ENCODE results near the gene CRTC1.
"Not testable (repeated sequence)": the region's sequence is repeated elsewhere in the genome, so short reads cannot be mapped to it uniquely, and the experiment has no call there.

The CRTC1 gene

DNA sequence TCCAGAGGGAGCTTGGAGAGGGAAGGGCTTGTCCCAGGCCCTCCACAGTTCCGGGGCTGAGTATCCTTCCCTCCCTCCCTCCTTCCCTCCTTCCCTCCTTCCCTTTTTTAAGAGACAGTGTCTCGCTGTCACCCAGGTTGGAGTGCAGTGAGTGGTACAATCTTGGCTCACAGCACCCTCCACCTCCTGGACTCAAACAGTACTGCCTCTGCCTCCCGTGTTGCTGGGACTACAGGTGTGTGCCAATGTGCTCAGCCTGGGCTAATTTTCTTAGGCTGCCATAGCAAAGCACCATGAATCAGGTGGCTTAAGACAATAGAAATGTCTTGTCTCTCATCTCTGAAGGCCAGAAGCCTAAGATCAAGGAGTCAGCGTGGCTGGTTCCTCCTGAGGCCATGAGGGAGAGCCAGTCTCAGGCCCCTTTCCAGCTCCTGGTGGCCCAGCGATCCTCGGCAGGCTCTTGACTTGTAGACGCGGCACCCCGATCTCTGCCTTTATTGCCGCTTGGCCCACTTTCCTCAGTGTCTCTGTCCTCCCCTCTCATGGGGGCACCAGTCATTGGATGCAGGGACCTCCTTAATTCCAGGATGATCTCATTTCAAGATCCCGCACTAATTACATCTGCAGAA, 47.5 kb downstream of the CRTC1 start:
- DNase-seq (ENCODE audit: low spot score): no peak

DNA sequence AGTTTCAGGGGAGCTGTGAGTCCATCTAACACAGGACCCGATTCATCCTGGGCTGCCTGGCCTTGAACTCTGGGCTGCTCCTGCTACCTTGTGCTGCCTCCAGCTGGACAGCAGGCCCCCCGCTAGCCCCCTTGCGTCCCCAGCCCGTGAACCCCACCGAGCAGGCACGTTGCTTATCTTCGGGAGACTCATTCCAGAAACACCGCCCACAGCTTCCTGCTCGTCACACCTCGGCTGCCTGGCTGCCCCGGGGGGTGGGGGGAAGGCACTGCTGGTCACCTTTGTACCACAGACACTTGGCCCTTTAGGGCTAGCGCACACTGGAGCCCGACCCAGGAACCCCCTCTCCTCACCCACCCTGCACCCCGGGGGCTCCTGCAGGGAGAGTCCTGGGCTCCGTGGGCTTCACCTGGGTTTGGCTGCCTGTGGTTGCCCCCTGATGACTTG, 48.1 kb downstream of the CRTC1 start:
- no peak for DNase-seq (ENCODE audit: low spot score)

GRCh38 chr19:18733196-18733647, 49.7 kb downstream of the CRTC1 start:
- DNase-seq (ENCODE audit: low spot score): no peak

DNA sequence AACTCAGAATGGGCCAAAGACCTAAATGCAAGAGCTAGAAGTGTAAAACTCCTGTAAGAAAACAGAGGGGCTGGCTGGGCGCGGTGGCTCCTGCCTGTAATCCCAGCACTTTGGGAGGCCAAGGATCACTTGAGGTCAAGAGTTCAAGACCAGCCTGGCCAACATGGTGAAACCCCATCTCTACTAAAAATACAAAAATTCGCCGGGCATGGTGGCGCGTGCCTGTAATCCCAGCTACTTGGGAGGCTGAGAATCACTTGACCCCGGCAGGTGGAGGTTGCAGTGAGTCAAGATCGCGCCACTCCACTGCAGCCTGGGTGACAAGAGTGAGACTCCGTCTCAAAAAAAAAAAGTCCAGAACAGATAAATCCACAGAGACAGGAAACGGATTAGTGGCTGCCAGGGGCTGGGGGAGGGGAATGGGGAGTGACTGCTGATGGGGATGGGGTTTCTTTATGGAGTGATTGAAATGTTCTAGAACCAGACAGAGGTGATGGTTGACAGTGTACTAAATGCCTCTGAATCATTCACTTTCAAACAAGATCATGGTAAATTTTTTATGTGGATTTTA, 50.4 kb downstream of the CRTC1 start:
- DNase-seq (ENCODE audit: low spot score): not testable (repeated sequence)

GRCh38 chr19:18735324-18735723, 51.8 kb downstream of the CRTC1 start:
- no peak for DNase-seq (ENCODE audit: low spot score)

DNA sequence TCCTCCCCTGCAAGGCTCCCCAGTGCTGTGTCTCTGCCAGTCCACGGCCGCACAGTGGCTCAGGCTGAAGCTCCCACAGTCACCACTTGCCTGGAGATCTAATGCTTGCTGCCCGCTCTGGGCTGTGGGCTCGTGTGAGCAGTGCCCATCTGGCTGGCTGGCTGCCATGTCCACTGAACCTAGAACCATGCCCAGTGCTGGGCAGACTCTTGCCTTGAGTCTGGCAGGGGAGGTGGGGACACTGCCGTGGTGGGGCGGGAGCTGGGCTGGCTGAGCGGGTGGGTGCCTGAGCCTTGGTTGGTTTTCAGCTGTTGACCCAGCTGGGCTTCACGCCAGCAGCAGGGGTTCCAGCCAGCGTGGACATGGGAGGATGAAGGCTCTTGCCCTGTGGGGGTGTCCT, 52.3 kb downstream of the CRTC1 start:
- DNase-seq (ENCODE audit: low spot score): no peak

- no peak for DNase-seq (ENCODE audit: low spot score)
Observed at GRCh38 chr19:18736415-18737336, 53.2 kb downstream of the CRTC1 start.

DNA sequence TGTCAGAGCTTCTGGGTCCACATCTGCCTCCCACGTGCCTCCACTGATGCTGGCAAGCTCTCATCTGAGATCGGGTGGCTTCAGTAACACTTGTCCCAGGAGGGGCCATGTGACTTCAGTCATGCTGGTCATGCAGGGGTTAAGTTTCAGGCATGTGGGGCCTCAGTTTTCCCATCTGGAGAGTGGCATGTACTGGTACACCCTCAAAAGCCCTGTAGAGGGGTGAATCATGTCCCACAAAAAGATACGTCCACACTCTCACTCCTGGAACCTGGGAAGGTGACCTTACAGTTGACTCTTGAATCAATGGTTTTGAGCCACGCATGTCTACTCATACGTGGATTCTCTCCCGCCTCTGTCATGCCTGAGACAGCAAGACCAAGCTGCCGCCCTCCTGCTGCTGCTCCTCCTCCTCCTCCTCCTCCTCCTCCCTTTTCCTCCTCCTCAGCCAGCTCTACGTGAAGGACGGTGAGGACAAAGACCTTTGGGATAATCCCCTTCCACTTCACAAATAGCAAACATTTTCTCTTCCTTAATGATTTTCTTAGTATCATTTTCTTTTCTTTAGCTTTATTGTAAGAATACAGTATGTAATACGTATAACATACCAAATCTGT, 54.0 kb downstream of the CRTC1 start:
- no peak for DNase-seq (ENCODE audit: low spot score)

- DNase-seq (ENCODE audit: low spot score): no peak
Observed at GRCh38 chr19:18737954-18738351, 54.5 kb downstream of the CRTC1 start.

DNA sequence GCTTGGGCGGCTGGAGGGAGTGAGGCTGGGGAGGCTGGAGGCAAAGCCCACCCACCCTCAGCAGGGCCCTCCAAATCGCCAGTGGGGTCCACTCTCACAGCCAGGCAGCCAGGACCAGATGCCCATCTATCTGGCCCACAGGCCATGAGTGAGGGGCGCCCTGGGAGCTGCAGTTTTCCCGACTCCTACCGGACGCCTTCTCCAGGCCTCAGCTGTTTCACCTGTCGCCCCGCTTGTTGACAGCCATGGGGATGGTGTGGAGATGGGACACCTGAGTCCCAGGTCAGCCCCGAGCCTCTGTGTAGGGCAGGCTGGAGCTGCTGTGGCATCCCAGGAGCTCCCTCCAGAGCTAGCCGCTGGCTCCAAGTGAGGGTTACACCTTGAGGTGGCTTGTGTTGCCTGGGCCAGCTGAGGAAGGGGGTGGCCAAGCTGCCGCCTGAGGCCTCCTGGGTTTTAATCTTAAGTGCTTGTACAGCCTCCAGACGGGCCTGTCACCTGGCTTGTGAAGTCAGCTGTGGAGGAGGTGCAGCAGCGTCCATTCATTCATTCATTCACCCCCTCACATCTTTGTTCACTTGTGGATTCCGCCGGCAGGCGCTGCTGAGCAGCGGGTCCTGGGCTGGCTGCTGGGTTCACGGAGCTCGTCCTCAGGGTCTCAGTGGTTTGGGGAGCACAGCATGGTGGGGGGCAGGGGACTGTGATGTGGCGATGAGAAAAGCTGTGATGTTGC, 55.6 kb downstream of the CRTC1 start:
- no peak for DNase-seq (ENCODE audit: low spot score)

DNA sequence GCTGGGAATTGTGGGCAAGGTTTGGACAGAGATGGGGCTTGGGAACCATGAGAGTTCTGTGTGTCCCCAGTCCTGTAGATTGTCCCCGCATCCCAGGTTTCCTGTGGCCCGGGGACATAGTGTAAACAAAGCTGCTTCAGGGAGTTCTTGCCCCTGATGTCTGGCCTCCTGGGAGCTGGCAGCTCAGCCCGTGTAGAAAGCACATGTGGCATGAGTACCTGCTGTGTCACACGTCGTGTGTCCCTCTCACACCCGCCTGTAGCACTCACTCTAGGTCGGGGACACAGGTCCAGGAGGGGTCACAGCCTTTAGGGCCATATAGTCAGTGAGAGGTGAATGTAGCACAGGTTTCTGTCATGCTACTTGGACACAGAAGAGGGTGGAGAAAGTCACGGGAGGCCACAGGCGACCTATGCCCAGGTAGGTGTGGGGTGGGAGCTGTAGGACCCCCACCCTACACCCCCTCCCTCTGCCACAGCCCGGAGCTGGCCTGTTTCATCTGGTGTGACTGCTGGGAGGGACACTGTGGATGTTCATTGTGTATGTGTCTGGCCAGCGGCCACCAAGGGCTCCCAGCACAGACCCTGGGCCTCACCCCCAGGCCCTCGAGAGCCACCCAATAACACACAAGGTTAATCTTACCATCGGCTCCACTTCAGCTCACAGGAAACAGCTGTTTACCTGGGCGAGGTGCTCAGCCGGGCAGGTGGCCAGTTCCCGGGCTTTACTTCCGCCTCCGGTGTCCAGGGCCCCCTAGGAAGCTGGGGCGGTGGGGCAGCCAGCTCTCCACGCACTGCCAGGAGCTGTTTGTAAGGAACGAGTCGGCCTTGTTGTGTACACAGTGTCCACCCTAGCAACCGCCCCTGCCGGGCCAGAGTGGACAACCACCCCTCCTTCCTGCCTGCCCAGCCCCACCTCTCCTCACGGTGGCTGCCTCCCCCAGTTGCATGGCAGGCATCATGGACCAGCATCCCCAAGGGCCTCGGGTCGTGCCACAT, 57.9 kb downstream of the CRTC1 start:
- DNase-seq (ENCODE audit: low spot score): no peak

DNA sequence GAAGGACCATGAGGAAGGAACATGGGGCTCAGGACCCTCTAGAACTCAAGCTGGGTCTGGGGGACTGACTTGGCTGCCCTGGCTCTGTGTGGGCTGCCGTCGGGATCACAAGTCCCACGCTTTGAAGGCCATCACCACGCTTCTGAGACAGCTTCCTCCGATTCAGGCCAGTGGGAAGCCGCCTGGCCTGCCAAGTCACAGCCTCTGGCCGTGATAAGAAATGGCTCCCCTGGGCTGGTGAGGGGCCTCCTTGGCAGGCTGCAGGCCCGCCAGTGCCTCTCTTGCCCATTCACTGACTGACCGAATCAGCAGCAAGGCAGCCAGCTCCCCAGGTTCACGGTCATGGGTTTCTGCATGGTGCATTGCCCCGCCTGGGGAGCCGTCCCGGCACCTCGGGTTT, 58.8 kb downstream of the CRTC1 start:
- no peak for DNase-seq (ENCODE audit: low spot score)

- DNase-seq (ENCODE audit: low spot score): no peak
Observed at GRCh38 chr19:18742838-18743783, 59.6 kb downstream of the CRTC1 start.

DNA sequence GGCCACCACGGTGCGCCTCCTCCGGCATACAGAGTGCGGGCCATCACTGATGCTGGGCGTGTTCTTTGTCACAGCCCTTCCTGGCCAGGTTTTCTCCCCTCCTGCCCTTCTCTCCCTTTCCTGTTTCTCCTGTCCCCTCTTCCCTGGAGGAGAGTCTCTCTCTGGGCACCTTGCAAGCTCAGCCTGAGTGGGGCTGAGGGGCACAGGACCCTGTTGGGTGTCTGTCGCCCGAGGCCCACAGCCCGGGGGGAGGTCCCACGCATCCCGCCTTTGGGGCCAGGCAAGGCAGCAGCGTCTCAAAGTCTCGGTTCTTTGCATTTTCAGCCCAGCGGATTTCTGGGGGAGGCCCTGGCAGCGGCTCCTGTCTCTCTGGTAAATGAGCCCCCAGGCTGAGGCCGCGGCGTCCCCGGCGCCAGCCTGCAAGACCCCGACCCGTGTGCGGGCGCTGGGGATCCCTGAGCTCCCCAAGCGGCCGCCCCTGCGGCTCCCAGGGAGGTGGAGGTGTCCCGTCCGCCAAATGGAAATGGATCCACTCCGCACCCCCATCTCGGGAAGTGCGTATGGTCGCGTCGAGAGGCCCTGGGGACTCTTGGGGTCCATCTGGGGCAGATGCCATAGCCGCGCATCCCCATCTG, 60.4 kb downstream of the CRTC1 start:
- no peak for DNase-seq (ENCODE audit: low spot score)

DNA sequence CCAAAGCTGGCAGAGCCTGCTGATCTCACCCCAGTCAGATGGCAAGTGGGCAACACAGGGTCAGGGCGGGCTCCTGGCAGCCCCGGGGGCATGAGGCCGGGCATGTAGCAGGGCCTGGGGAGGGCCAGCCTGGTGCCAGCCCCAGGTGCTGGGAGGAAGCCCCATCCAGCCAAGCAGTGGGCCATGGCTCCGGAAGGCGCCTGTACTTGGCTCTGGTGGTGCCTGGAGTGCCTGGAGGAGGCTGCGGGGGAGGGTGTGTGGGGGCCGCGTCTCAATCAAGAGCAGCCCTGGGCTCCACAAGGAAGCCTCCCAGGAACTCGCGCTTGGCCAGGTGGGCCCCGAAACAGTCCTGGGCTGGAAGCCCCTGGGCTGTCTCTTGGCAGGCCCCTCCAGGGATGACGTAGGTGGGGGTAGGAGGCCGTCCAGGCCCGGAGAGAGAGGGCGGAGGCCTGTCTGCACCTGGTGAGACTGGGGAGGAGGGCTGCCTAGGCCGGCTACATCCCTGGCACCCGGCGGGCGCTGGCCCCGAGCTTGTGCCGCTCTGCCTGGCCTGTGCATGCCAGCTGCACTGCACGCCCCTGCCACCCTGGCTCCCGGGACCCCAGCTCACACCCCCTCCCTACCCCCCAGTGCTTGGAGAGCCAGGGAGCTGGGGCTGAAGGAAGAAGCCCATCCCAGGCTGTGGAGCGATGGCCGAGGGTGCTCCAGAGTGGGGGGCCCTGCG, 61.7 kb downstream of the CRTC1 start:
- no peak for DNase-seq (ENCODE audit: low spot score)

DNA sequence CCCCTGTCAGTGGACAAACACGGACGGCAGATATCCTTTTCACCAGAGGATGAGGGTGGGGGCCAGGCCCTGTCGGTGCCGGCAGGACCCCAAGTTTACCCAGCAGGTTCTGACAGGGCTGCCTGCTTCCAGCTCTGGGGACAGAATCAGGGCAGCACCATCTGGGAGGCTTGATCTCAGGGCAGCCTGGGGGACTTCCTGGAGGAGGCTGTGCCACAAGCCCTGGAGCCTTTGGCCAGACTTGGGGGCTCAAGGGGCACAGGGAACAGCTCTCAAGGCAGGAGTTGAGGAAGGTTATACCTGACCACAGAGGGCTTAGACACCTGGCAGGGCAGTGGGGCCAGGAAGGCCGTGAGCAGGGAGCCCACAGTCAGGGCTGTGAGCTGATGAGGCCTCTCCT, 62.5 kb downstream of the CRTC1 start:
- DNase-seq (ENCODE audit: low spot score): no peak

DNA sequence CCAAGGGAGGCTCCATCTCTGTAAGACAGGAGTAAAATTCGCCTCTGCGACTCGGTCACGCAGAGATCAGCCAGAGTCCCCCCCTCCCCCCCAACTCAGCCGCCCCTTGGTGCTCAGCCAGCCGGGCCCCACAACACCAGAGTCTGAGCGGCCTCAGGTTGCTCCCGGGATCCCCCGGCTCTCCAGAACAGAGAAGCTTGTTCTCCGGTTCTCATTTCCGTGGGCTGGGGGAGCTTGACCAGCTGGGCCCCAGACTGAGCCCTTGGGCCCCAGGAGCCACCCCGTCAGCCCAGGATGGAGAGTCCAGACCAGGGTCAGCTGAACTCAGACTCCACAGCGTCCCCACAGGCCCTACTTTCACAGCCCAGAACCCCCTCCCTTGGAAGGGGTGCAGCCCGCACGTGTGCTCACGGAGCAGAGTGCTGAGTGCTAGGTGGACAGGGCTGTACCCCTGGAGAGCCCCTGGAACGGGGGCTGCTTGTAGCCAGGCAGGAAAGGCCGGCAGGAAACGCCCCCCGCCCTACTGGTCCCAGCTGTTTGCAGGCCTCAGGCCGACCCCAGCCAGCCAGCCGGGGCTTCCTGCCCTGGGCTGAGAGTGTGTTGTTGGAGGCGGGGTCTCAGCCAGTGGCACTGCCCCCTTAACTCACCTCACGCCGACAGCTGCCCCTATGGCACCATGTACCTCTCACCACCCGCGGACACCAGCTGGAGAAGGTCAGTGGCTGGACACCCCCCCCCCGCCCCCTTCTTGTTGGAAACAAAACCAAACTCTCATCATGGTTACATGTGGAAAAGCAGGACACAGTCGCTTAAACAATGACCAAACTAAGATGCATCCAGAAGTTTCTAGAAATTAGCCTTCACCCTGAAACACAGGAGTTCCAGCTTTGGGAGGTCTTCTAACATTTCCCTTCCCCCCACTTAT, 63.2 kb downstream of the CRTC1 start:
- DNase-seq (ENCODE audit: low spot score): no peak
